Testis (tissue), 2 donors: Measurements from ENCODE around the gene COL26A1.

ENCODE experiments used
- CTCF ChIP-seq, 3 experiments: fragments of 450-650 bp in 2 of 3; fragments of 200-600 bp in 1 of 3; sonication (generic) in 1 of 3; IDR thresholded peaks; one replicate each; pipeline ENCODE4 v1.5.1; 2016 to 2019; ENCODE audit warnings: antibody characterized with exemption in 3 of 3, mild to moderate bottlenecking in 2 of 3, moderate library complexity in 1 of 3
- POLR2A ChIP-seq: fragments of 450-650 bp; IDR thresholded peaks from one replicate; pipeline ENCODE4 v1.6.1; 2017; ENCODE audit warnings: antibody characterized with exemption, mild to moderate bottlenecking, moderate library complexity

DNA sequence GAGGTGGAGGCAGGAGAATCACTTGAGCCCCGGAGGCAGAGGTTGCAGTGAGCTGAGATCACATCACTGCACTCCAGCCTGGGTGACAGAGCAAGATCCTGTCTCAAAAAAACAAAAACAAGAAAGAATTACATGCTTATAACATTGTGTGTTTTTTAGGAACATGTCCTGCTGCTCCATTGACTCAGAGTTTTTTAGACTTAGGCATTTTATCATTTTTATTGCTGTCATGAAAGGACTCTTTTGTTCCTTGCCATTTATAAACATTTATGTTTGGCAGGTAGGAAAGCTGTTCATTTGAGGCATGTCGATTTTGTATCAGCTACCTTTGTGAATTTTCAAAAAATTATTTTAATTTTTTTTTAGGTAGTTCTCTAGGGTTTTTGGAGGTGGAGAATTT is 20.3 kb downstream of the COL26A1 start:
- TF ChIP-seq CTCF (IDR thresholded peaks at IDR 0.05): no peak
- TF ChIP-seq POLR2A: no peak
